Thyroid gland (tissue), 4 donors: ENCODE results near the gene SLC2A13. TPM values are rescaled to one million over a fixed set of nuclear protein-coding genes. Genes with fewer than 3 reads are reported as not detected.

ENCODE experiments used
- DNase-seq, 2 donors: peaks; one replicate each; pipeline ENCODE4 v3.0.0-alpha.2; 2019
- H3K27ac ChIP-seq, 3 donors: fragments of 200-600 bp; sonication (generic); 1 replicate in 2 of 3; 2 replicates in 1 of 3; pipeline ENCODE4 v1.5.1; 2016 to 2019; ENCODE audit warnings: mild to moderate bottlenecking in 1 of 3, moderate library complexity in 1 of 3
- H3K27me3 ChIP-seq: fragments of 200-600 bp; sonication (generic); one replicate; pipeline ENCODE4 v1.5.1; 2019
- H3K36me3 ChIP-seq, 2 donors: fragments of 200-600 bp; sonication (generic); one replicate each; pipeline ENCODE4 v1.5.1; 2016 to 2019
- H3K4me1 ChIP-seq, 2 donors: fragments of 200-600 bp; sonication (generic); one replicate each; pipeline ENCODE4 v1.5.1; 2017 to 2019
- H3K4me3 ChIP-seq, 3 donors: fragments of 200-600 bp; sonication (generic); replicated peaks in 1 of 3; 1 replicate in 2 of 3; 2 replicates in 1 of 3; pipeline ENCODE4 v1.5.1; 2016; ENCODE audit warnings: mild to moderate bottlenecking in 1 of 3
- H3K9me3 ChIP-seq: fragments of 200-600 bp; sonication (generic); one replicate; pipeline ENCODE4 v1.5.1; 2017
- POLR2A ChIP-seq, 2 donors: fragments of 450-650 bp; IDR thresholded peaks; one replicate each; pipeline ENCODE4 v1.6.1; 2017; ENCODE audit warnings: antibody characterized with exemption in 2 of 2, mild to moderate bottlenecking in 2 of 2, moderate library complexity in 1 of 2
- WGBS, 2 donors: methylation state at CpG; one replicate each; pipeline ENCODE4 v1.1.5; 2017; 5-methylcytosine and 5-hydroxymethylcytosine counted together
- intact Hi-C: fragments of 100-400 bp; cut with DNase I; formaldehyde crosslinking; loops from one replicate; pipeline ENCODE4 v1.15.1; 2023
- total RNA-seq, 4 donors: library from RNA; depleted of rRNA; stranded (reverse); fragments of >200 nt; gene quantifications; one replicate each; pipeline ENCODE4 v1.2.3, GENCODE V29; 2016
- TF ChIP-seq, protein P1 (sequence below), 6 experiments: fragments of 200-600 bp in 3 of 6; fragments of 450-650 bp in 3 of 6; sonication (generic) in 3 of 6; IDR thresholded peaks; one replicate each; pipeline ENCODE4 v1.5.1; 2016 to 2019; ENCODE audit warnings: antibody characterized with exemption in 6 of 6, mild to moderate bottlenecking in 2 of 6, inconsistent platforms in 1 of 6, moderate library complexity in 1 of 6

Gene SLC2A13
- total RNA-seq, 4 donors from 2014 or later = 9.8 to 21.3 (median 10.0) TPM

DNA sequence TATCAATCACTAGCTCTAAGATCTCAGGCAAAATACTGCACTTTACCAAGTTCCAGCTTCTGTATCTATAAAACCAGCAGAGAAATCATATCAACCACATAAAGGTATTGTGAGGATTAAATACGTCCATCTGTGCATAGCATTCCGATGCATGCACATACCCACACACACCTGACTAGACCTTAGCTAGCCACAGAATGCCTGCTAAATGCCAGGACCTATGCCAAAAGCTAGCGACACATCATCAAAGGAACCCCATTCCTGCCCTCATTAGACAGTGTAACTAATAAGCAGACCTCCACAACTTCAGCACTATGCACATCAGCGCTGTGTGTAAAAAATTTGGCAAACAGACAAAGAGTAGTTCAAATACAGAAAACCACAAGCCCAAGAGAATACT is 185.2 kb downstream of the SLC2A13 start:
- no peak overlapping the region for H3K27ac ChIP-seq
- no peaks in the 10 kb centered on the region for H3K4me1 ChIP-seq
- TF ChIP-seq, protein P1, sequence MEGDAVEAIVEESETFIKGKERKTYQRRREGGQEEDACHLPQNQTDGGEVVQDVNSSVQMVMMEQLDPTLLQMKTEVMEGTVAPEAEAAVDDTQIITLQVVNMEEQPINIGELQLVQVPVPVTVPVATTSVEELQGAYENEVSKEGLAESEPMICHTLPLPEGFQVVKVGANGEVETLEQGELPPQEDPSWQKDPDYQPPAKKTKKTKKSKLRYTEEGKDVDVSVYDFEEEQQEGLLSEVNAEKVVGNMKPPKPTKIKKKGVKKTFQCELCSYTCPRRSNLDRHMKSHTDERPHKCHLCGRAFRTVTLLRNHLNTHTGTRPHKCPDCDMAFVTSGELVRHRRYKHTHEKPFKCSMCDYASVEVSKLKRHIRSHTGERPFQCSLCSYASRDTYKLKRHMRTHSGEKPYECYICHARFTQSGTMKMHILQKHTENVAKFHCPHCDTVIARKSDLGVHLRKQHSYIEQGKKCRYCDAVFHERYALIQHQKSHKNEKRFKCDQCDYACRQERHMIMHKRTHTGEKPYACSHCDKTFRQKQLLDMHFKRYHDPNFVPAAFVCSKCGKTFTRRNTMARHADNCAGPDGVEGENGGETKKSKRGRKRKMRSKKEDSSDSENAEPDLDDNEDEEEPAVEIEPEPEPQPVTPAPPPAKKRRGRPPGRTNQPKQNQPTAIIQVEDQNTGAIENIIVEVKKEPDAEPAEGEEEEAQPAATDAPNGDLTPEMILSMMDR (IDR thresholded peaks at IDR 0.05) = no peak
- TF ChIP-seq POLR2A (IDR thresholded peaks at IDR 0.05) = no peak
- no peaks in the 10 kb centered on the region for H3K36me3 ChIP-seq
- no peaks in the 10 kb centered on the region for H3K27me3 ChIP-seq
- intact Hi-C loops = no loop called here
- 95% methylated on average over 4 of the region's 4 CpGs for WGBS, 2 donors
- no peak overlapping the region for H3K4me3 ChIP-seq
- H3K9me3 ChIP-seq = no peaks in the 10 kb centered on the region
- DNase-seq = no peak

DNA sequence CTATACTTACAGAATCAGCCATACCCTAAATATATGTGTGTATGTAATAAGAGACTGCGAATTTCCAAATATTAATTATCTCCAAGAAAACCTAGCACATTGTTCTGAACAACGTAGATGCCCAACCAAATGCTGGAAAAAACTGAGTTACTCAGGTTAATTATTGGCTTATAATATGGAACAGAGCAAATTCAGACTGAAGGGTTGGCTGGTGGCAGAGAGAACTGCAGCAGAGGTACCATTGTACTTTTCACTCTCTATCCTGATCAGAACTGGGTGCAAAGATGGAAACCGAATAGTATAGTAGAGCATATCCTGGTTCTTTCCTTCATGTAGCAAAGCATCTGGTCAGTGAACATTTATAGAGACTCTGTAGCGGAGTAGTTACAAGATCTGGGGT is 185.7 kb downstream of the SLC2A13 start:
- Histone ChIP-seq H3K9me3 (no peaks in the 10 kb centered on the region), H3K36me3 (no peaks in the 10 kb centered on the region), H3K4me3 (no peak overlapping the region), H3K27me3 (no peaks in the 10 kb centered on the region), H3K4me1 (no peaks in the 10 kb centered on the region), H3K27ac (no peak overlapping the region)
- TF ChIP-seq, protein P1 (IDR thresholded peaks at IDR 0.05) = no peak
- no peak for TF ChIP-seq POLR2A (IDR thresholded peaks at IDR 0.05)
- intact Hi-C loops = no loop called here
- no peak for DNase-seq
- WGBS, 2 donors = 97 to 98% methylated on average over 4 of the region's 4 CpGs

DNA sequence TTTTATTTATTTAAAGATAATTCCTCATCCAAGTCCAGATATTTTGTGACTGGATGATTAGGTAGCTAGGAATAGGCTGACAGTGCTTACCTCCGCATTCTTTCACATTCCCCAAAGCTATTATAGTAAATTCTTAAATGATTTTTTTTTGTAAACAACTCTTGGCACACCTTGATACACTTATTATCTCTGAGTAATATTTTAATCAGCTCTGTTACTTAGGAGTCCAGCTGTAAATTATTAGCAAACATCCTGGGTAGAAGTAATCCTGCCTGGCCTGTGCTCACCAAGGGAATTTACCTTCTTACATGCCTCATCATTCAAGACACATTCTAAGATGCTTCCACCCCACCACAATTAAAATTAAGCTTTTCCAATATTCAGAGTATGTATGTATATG is 186.1 kb downstream of the SLC2A13 start:
- WGBS, 2 donors = 97 to 100% methylated on average over 1 of the region's 1 CpG
- H3K4me1 ChIP-seq = no peaks in the 10 kb centered on the region
- no peaks in the 10 kb centered on the region for H3K27me3 ChIP-seq
- no peaks in the 10 kb centered on the region for H3K36me3 ChIP-seq
- no peak for DNase-seq
- intact Hi-C loops = no loop called here
- no peak for TF ChIP-seq POLR2A (IDR thresholded peaks at IDR 0.05)
- TF ChIP-seq, protein P1 (IDR thresholded peaks at IDR 0.05) = no peak
- no peaks in the 10 kb centered on the region for H3K9me3 ChIP-seq
- no peak overlapping the region for H3K27ac ChIP-seq
- H3K4me3 ChIP-seq = no peak overlapping the region

GRCh38 chr12:39915249-39915648 is 190.6 kb downstream of the SLC2A13 start:
- H3K27ac ChIP-seq = no peak overlapping the region
- intact Hi-C loops = no loop called here
- WGBS, 2 donors = 79 to 87% methylated on average over 3 of the region's 3 CpGs
- no peaks in the 10 kb centered on the region for H3K36me3 ChIP-seq
- no peak for TF ChIP-seq POLR2A (IDR thresholded peaks at IDR 0.05)
- TF ChIP-seq, protein P1 (IDR thresholded peaks at IDR 0.05) = no peak
- no peaks in the 10 kb centered on the region for H3K9me3 ChIP-seq
- H3K4me3 ChIP-seq = no peak overlapping the region
- DNase-seq = no peak
- H3K27me3 ChIP-seq = no peaks in the 10 kb centered on the region
- H3K4me1 ChIP-seq = no peaks in the 10 kb centered on the region

- Histone ChIP-seq H3K9me3 (no peaks in the 10 kb centered on the region), H3K4me1 (no peaks in the 10 kb centered on the region), H3K36me3 (no peaks in the 10 kb centered on the region), H3K27me3 (no peaks in the 10 kb centered on the region), H3K4me3 (no peak overlapping the region), H3K27ac (no peak overlapping the region)
- DNase-seq = peak in 1 of 2 donors; percentile 3
- no peak for TF ChIP-seq POLR2A (IDR thresholded peaks at IDR 0.05)
- TF ChIP-seq, protein P1 (IDR thresholded peaks at IDR 0.05) = no peak
- intact Hi-C loops = no loop called here
- WGBS, 2 donors = 55 to 56% methylated on average over 7 of the region's 7 CpGs
Observed at GRCh38 chr12:39912211-39912980, 193.5 kb downstream of the SLC2A13 start.
